Gastroesophageal sphincter (tissue), 4 donors: ENCODE data around the gene UGP2. TPM values are rescaled to one million over a fixed set of nuclear protein-coding genes. Genes with fewer than 3 reads are reported as not detected.

Source experiments
- ATAC-seq: fragments of 150-250 bp; one replicate; pipeline ENCODE4 v1.9.1; 2016; ENCODE audit warnings: mild to moderate bottlenecking, moderate library complexity
- H3K27ac ChIP-seq, 4 donors: fragments of 200-600 bp; sonication (generic) in 3 of 4; 1 replicate in 3 of 4; 2 replicates in 1 of 4; pipeline ENCODE4 v1.5.1; 2016 to 2019
- H3K27me3 ChIP-seq: fragments of 200-600 bp; sonication (generic); one replicate; pipeline ENCODE4 v1.5.1; 2019
- H3K36me3 ChIP-seq, 2 donors: fragments of 200-600 bp; sonication (generic); one replicate each; pipeline ENCODE4 v1.5.1; 2019; ENCODE audit warnings: control low read depth in 1 of 2
- H3K4me1 ChIP-seq, 3 donors: fragments of 200-600 bp; sonication (generic); 1 replicate in 2 of 3; 2 replicates in 1 of 3; pipeline ENCODE4 v1.5.1; 2016 to 2019; ENCODE audit warnings: control low read depth in 2 of 3
- H3K4me3 ChIP-seq, 2 donors: fragments of 200-600 bp; sonication (generic); one replicate each; pipeline ENCODE4 v1.5.1; 2019; ENCODE audit warnings: mild to moderate bottlenecking in 1 of 2, moderate library complexity in 1 of 2
- H3K9me3 ChIP-seq, 3 donors: fragments of 200-600 bp; sonication (generic); one replicate each; pipeline ENCODE4 v1.5.1; 2017 to 2019; ENCODE audit warnings: control low read depth in 2 of 3
- CTCF ChIP-seq, 4 experiments: fragments of 200-600 bp in 2 of 4; fragments of 450-650 bp in 2 of 4; sonication (generic) in 1 of 4; IDR thresholded peaks; one replicate each; pipeline ENCODE4 v1.5.1; 2017 to 2019; ENCODE audit warnings: antibody characterized with exemption in 4 of 4, mild to moderate bottlenecking in 2 of 4, moderate library complexity in 2 of 4
- EP300 ChIP-seq: sonication (generic); formaldehyde crosslinking; IDR thresholded peaks from one replicate; pipeline ENCODE4 v1.6.1; 2017; ENCODE audit warnings: antibody characterized with exemption, mild to moderate bottlenecking
- POLR2A ChIP-seq, 2 donors: fragments of 450-650 bp; IDR thresholded peaks; one replicate each; pipeline ENCODE4 v1.6.1; 2017; ENCODE audit warnings: antibody characterized with exemption in 2 of 2, mild to moderate bottlenecking in 2 of 2, moderate library complexity in 1 of 2
- POLR2AphosphoS5 ChIP-seq: sonication (generic); formaldehyde crosslinking; IDR thresholded peaks from one replicate; pipeline ENCODE4 v1.6.1; 2017; ENCODE audit warnings: antibody characterized with exemption
- WGBS, 2 donors: methylation state at CpG; one replicate each; pipeline ENCODE4 v1.1.5; 2018; ENCODE audit warnings: low coverage in 1 of 2; 5-methylcytosine and 5-hydroxymethylcytosine counted together
- total RNA-seq, 4 donors: library from RNA; depleted of rRNA; stranded (reverse); fragments of >200 nt; gene quantifications; one replicate each; pipeline ENCODE4 v1.1.0, GENCODE V29; 2016

The UGP2 gene
- total RNA-seq, 4 donors from 2014 or later: 151 to 222 (median 164) TPM

- H3K36me3 ChIP-seq: no peaks in the 10 kb centered on the region
Measured at GRCh38 chr2:63818271-63818670, 23.4 kb upstream of the UGP2 start.

GRCh38 chr2:63819256-63819655, 22.4 kb upstream of the UGP2 start:
- H3K27ac ChIP-seq: peak overlapping the region in 3 of 4 donors; percentile 26 to 58 (median 45)

More at GRCh38 chr2:63818271-63818670, 23.4 kb upstream of the UGP2 start:
- no peak overlapping the region for H3K27ac ChIP-seq
- no peaks in the 10 kb centered on the region for H3K27me3 ChIP-seq
- no peak for ATAC-seq
- no peak overlapping the region for H3K4me3 ChIP-seq
- peaks cover 0 to 5% (median 0%) of the 10 kb centered on the region in 3 donors for H3K4me1 ChIP-seq
- TF ChIP-seq POLR2A (IDR thresholded peaks at IDR 0.05) (no peak), POLR2AphosphoS5 (no peak), CTCF (IDR thresholded peaks at IDR 0.05) (no peak), EP300 (no peak)
- 66 to 69% methylated on average over 2 of the region's 2 CpGs for WGBS, 2 donors
- no peaks in the 10 kb centered on the region for H3K9me3 ChIP-seq

GRCh38 chr2:63819765-63820717, 21.7 kb upstream of the UGP2 start:
- Histone ChIP-seq H3K27ac (peak overlapping the region in 3 of 4 donors; percentile 26 to 58 (median 45)), H3K36me3 (no peaks in the 10 kb centered on the region), H3K27me3 (no peaks in the 10 kb centered on the region), H3K4me1 (peaks cover 0 to 5% (median 0%) of the 10 kb centered on the region in 3 donors), H3K9me3 (no peaks in the 10 kb centered on the region), H3K4me3 (no peak overlapping the region)
- TF ChIP-seq CTCF (IDR thresholded peaks at IDR 0.05) (no peak), POLR2AphosphoS5 (peak; percentile 16)
- WGBS, 2 donors: 46 to 58% methylated on average over 5 to 6 of the region's 6 CpGs
- ATAC-seq: peak; percentile 89

More at GRCh38 chr2:63819256-63819655, 22.4 kb upstream of the UGP2 start:
- Histone ChIP-seq H3K27me3 (no peaks in the 10 kb centered on the region), H3K9me3 (no peaks in the 10 kb centered on the region), H3K4me1 (peaks cover 0 to 5% (median 0%) of the 10 kb centered on the region in 3 donors), H3K36me3 (no peaks in the 10 kb centered on the region), H3K4me3 (no peak overlapping the region)
- TF ChIP-seq POLR2AphosphoS5 (no peak), POLR2A (IDR thresholded peaks at IDR 0.05) (no peak), EP300 (no peak)
- ATAC-seq: no peak
- WGBS, 2 donors: 76 to 80% methylated on average over 2 to 3 of the region's 3 CpGs

- no peak overlapping the region for H3K4me3 ChIP-seq
- no peaks in the 10 kb centered on the region for H3K27me3 ChIP-seq
- H3K4me1 ChIP-seq: peaks cover 0 to 5% (median 0%) of the 10 kb centered on the region in 3 donors
- WGBS, 2 donors: 83 to 94% methylated on average over 1 of the region's 1 CpG
- no peaks in the 10 kb centered on the region for H3K36me3 ChIP-seq
- TF ChIP-seq CTCF (IDR thresholded peaks at IDR 0.05): no peak
- TF ChIP-seq POLR2A (IDR thresholded peaks at IDR 0.05): no peak
- no peak for TF ChIP-seq POLR2AphosphoS5
- TF ChIP-seq EP300: no peak
- no peak overlapping the region for H3K27ac ChIP-seq
- no peak for ATAC-seq
- no peaks in the 10 kb centered on the region for H3K9me3 ChIP-seq
Measured at GRCh38 chr2:63820969-63821368, 20.7 kb upstream of the UGP2 start.

- ATAC-seq: no peak
- 93 to 100% methylated on average over 1 to 3 of the region's 3 CpGs for WGBS, 2 donors
- H3K27ac ChIP-seq: no peak overlapping the region
Measured at GRCh38 chr2:63821396-63821795, 20.3 kb upstream of the UGP2 start.

More at GRCh38 chr2:63821396-63821795, 20.3 kb upstream of the UGP2 start:
- TF ChIP-seq CTCF (IDR thresholded peaks at IDR 0.05) (no peak), POLR2AphosphoS5 (no peak), POLR2A (IDR thresholded peaks at IDR 0.05) (no peak), EP300 (no peak)
- Histone ChIP-seq H3K4me1 (peaks cover 0 to 5% (median 0%) of the 10 kb centered on the region in 3 donors), H3K27me3 (no peaks in the 10 kb centered on the region), H3K9me3 (no peaks in the 10 kb centered on the region), H3K36me3 (no peaks in the 10 kb centered on the region), H3K4me3 (no peak overlapping the region)
